HG03039 (cell line): Measurements from ENCODE around the gene SMPD4.
"Not testable (repeated sequence)": the region's sequence is repeated elsewhere in the genome, so short reads cannot be mapped to it uniquely, and the experiment has no call there.

Experiments
- ATAC-seq: cut with Tn5 transposase; IDR thresholded peaks from one replicate; pipeline ENCODE4 v1.9.1; 2021; ENCODE audit warnings: mild to moderate bottlenecking, moderate library complexity; ENCODE audit not compliant: unreplicated experiment

The SMPD4 gene

DNA sequence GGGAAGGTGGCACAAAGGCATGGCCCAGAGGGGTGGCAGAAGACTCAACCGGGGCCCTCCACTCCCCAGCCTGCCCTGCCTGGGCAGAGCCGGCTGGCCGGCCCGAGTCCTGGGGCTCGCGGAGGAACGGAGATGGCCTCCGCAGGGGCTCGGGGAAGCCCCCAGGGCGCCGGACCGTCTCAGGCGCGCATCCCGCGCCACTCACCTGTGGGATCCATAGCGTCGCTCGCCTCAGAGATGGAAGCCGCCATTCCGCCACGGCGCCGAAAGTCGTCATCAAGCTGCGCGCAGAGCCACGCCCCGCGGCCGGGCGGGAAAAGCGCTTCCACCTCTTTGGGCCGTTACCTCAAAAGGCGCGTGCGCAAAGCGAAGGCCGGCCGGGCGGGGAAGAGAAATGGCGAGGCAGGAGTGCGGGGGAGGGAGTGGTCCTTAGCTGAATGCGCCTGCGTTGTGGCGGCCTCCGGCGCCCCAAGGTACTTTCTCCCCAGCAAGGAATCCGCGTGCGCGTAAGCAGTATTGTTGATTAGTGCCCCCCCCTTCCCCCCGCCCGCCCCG, at the start of gene SMPD4:
Gene SMPD4, minus strand, starts transcription at position 278 of the 555 bp plus-strand sequence. CDS start 5,010 bp downstream, outside the sequence.
- ATAC-seq, result peak; percentile 41

DNA sequence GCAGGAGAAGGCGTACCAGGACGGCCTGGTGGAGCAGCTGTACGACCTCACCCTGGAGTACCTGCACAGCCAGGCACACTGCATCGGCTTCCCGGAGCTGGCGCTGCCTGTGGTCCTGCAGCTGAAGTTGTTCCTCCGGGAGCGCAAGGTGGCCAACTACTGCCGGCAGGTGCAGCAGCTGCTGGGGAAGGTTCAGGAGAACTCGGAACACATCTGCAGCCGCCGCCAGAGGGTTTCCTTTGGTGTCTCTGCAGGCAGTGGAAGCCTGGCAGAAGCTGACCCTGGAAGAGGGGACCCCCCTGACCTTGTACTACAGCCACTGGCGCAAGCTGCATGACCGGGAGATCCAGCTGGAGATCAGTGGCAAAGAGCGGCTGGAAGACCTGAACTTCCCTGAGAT, 49.5 kb upstream of the SMPD4 start:
- not testable (repeated sequence) for ATAC-seq

- not testable (repeated sequence) for ATAC-seq
Measured at GRCh38 chr2:130230376-130230775, 49.0 kb upstream of the SMPD4 start.

GRCh38 chr2:130229161-130229510, 47.7 kb upstream of the SMPD4 start:
- ATAC-seq, result not testable (repeated sequence)

DNA sequence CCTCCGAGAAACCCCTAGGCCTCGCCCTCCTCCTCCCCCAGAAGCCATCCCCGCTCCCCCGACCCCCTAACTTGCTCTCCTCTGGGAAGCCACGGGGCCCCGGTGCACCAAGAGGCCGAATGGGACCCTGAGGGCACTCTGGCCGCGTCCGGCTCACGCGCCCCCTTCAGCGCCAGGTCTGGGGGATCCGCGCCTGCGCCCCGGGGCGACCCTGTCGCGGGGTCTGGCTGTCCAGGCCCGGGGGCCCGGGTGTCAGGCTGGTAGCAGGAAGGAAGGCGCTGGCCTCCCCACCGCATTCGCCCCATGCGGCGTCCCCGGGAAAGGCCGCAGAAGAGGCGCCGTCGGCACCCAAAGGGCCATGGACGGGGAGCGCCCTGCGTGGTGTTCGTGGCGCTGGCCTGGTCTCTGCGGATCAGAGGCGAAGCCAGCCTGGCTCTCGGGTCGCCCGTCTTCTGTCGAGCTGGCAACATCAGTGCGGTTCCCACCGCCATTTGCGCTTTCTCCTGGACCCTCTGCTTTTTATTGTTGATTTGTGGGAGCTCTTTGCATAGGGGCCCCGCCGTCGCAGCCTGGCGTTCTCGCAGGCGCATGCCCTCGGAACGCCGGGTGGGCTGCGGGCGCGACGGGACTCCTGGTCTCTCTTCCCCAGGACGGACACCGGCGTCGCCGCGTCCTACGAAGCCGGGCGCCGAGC, 47.2 kb upstream of the SMPD4 start:
- not testable (repeated sequence) for ATAC-seq

DNA sequence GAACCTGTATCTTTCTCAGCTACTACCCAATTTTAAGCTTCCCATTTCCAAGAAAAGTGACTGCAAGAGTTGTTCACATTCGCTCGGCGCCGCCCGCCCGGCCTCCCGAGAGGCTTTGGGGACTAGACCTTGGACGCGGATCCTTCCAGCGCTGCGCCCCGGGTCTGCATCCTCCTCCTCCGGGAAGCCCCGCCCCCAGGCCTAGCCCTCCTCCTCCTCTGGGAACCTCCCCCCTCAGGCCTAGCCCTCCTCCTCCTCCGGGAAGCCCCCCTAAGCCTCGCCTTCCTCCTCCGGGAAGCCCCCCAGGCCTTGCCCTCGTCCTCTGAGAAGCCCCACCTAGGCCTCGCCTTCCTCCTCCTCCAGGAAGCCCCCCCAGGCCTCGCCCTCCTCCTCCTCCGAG, 46.6 kb upstream of the SMPD4 start:
- ATAC-seq, result not testable (repeated sequence)

DNA sequence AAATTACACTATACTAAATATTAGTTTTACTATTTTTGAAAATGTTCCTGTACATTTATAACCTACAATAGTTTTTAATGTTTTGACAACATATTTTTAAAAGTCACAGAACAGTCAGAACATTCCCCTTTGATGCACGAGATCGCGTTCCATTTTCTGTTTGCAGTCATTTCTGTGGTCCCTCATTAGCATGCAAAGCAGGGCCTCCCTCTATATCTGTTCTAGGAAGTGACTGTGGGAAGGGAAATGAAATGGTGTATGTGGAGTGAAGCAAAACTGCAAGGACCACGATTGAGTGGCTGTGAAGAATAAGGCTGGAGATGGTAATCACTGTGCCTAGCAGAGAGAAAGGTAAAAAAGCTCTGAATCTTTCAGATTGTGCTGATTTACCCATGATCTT, 41.1 kb upstream of the SMPD4 start:
- ATAC-seq, result peak; percentile 85

GRCh38 chr2:130220505-130220904, 39.1 kb upstream of the SMPD4 start:
- not testable (repeated sequence) for ATAC-seq

- ATAC-seq, result not testable (repeated sequence)
Measured at GRCh38 chr2:130219147-130219546, 37.7 kb upstream of the SMPD4 start.

DNA sequence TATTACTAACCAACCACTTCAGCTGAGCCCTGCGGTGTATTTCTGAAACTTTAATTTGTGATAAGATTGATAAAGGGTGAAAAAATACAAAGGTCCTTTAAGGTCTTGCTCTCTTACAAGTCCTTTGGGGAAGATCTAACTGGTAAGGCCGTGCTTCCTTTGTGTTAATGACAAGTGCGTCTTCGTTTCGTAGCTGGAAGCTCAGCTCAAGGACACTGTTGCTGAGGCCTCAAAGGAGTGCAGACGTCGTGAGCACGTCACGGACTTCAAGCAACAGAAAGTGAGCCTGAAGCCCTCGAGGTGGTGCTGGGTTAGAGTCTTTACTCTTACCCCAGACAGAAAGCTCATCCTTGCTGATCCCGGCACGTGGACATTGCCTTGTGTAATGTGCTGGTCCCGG, 25.6 kb upstream of the SMPD4 start:
- ATAC-seq, result not testable (repeated sequence)

DNA sequence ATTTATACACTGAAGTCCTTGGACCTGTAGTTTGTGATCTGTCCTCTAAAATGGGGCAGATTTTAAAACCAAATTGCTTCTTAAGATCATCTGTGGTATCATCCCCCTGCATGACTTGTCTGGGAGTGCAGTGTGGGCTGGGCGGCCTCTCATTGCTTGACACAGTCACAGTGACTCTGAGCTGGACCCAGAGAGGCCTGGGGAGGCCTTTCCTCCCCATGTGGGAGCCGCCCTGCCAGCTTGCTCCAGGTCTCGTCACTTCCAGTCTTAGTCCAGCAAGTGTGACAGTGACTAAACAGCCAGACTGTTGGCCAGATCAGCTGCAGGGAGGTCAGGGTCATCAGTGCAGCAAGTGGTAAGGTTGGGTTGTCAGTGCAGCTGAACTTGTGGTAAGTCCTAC, 21.7 kb upstream of the SMPD4 start:
- not testable (repeated sequence) for ATAC-seq

GRCh38 chr2:130202518-130202917, 21.1 kb upstream of the SMPD4 start:
- not testable (repeated sequence) for ATAC-seq

GRCh38 chr2:130198343-130198742, 16.9 kb upstream of the SMPD4 start, which contains the start of gene TUBA3E:
Gene TUBA3E, minus strand, starts transcription at chr2:130198439. Its CDS starts 79 bp downstream, at chr2:130198360.
- ATAC-seq, result no peak

DNA sequence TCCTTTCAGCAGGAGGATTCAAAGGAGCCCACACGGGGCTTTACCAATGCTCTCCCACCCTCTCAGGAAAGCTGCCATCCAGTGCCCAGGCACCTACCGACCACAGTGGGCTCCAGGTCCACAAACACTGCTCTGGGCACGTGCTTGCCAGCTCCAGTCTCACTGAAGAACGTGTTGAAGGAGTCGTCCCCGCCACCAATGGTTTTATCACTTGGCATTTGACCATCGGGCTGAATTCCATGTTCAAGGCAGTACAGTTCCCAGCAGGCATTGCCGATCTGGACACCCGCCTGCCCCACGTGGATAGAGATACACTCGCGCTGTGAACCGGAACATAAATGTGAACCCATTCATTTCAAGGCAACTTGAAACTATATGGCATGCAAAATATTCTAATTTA, 14.7 kb upstream of the SMPD4 start:
- not testable (repeated sequence) for ATAC-seq

DNA sequence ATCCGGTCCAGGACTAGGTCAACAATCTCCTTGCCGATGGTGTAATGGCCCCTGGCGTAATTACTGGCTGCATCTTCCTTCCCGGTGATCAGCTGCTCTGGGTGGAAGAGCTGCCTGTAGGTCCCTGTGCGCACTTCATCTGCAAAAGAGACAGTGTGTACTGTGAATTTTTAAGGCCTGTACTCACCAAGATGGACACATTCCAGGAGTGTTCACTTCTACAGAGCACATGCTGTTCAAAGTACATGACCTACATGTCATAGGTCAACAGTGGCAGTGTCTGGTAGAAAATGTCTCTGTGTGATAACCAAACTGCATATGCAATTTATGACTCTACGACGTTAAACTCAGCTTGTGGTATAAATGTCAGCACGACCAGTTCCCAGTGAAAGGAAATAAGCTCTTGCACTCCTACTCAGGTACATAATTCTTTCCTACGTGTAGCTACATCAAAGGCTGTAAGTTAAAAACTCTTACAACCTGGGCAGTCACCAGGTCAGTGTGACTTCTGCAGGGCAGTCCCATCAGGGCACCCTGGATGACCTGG, 13.8 kb upstream of the SMPD4 start:
- not testable (repeated sequence) for ATAC-seq

- not testable (repeated sequence) for ATAC-seq
Measured at GRCh38 chr2:130193824-130194223, 12.4 kb upstream of the SMPD4 start.

GRCh38 chr2:130192451-130192850, 11.0 kb upstream of the SMPD4 start:
- ATAC-seq, result not testable (repeated sequence)

DNA sequence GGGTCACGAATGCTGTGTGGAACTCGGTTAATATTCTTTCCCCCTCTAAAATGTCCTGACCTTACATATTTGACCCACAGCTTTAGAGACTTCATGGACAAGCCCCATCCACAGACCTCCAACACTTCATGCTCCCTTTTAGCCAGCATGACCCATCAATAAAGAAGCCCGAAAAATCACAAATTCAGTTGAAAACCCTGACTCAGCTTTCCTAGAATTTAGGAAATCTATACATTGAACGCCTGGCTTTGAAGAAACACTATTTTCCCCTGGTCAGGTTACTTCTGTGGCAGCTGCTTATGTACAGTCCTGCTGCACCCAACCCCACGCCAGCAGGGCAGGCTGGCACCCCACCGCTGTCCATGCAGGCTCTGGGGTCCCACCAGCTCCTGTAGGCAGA, 9.9 kb upstream of the SMPD4 start:
- ATAC-seq, result not testable (repeated sequence)

GRCh38 chr2:130190237-130190636, 8.8 kb upstream of the SMPD4 start:
- ATAC-seq, result no peak

DNA sequence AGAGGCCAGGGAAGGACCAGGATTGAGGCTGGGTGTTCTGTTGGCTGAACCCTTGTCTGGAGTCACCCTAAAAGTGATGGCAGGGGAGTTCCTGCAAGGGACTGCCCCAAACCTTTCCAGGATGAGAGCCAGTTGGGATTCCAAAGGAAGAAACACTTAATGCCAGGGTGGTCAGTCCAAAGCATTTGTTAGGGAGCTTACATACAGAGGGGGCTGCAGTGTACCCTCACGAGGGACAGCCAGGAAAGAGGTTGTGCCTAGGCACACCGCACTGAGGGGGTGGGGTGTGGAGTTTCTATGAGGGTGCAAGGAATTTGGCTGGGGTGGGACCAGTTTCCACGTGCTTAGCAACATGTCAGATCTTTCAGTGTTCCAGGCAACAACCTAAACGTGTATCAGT, 7.6 kb upstream of the SMPD4 start:
- ATAC-seq, result not testable (repeated sequence)

- ATAC-seq, result not testable (repeated sequence)
Measured at GRCh38 chr2:130187859-130188792, 6.7 kb upstream of the SMPD4 start.
